ENCODE data around the gene COL4A4. TPM values are rescaled to one million over a fixed set of nuclear protein-coding genes. Genes with fewer than 3 reads are reported as not detected.

Gene COL4A4
- total and polyA plus RNA-seq, 2 donors (not counting 1 experiment from before 2014, with no cell fraction given) = 0.17 to 0.76 TPM

- H4K20me1 ChIP-seq (ENCODE audit: control insufficient read depth, extremely low read depth, insufficient read depth, low read length) = no peaks in the 10 kb centered on the region
- no peak overlapping the region for H3K4me2 ChIP-seq (ENCODE audit: extremely low read depth, insufficient read depth, low read length)
- H3K36me3 ChIP-seq (ENCODE audit: control insufficient read depth, insufficient read depth, low read length) = no peaks in the 10 kb centered on the region
- no peak overlapping the region for H3K4me3 ChIP-seq (replicated peaks in 1 of 4; ENCODE audit: control extremely low read depth in 1 of 4, insufficient read depth in 1 of 4, low read depth in 3 of 4, low read length in 4 of 4)
- no peaks in the 10 kb centered on the region for H3K27me3 ChIP-seq (ENCODE audit: control insufficient read depth, insufficient read depth, low read length)
- H3K4me1 ChIP-seq (ENCODE audit: control insufficient read depth, extremely low read depth, insufficient read depth, low read length) = no peaks in the 10 kb centered on the region
- DNase-seq (ENCODE audit: low read depth in 2 of 2) = no peak
- H3K79me2 ChIP-seq (ENCODE audit: control insufficient read depth, insufficient read depth, low read length) = no peaks in the 10 kb centered on the region
- no peak for TF ChIP-seq CTCF (conservative IDR thresholded peaks at IDR 0.05 in 1 of 2, IDR thresholded peaks at IDR 0.05 in 1 of 2; ENCODE audit: low read depth in 1 of 2, low read length in 2 of 2)
- H3K9me3 ChIP-seq (ENCODE audit: control insufficient read depth, insufficient read depth, low read depth, low read length) = no peaks in the 10 kb centered on the region
- no peak overlapping the region for H3K9ac ChIP-seq (ENCODE audit: insufficient read depth, low read length)
- H3K27ac ChIP-seq (ENCODE audit: insufficient read depth, low read length) = no peak overlapping the region
- no peak overlapping the region for H2AFZ ChIP-seq (ENCODE audit: low read length)
Measured at GRCh38 chr2:227153307-227153706, 10.7 kb downstream of the COL4A4 start.

GRCh38 chr2:227152093-227152766 lies 11.8 kb downstream of the COL4A4 start:
- Histone ChIP-seq H3K79me2 (ENCODE audit: control insufficient read depth, insufficient read depth, low read length) (no peaks in the 10 kb centered on the region), H3K27me3 (ENCODE audit: control insufficient read depth, insufficient read depth, low read length) (no peaks in the 10 kb centered on the region), H2AFZ (ENCODE audit: low read length) (no peak overlapping the region), H3K36me3 (ENCODE audit: control insufficient read depth, insufficient read depth, low read length) (no peaks in the 10 kb centered on the region), H4K20me1 (ENCODE audit: control insufficient read depth, extremely low read depth, insufficient read depth, low read length) (no peaks in the 10 kb centered on the region), H3K4me3 (replicated peaks in 1 of 4; ENCODE audit: control extremely low read depth in 1 of 4, insufficient read depth in 1 of 4, low read depth in 3 of 4, low read length in 4 of 4) (no peak overlapping the region), H3K27ac (ENCODE audit: insufficient read depth, low read length) (no peak overlapping the region), H3K4me2 (ENCODE audit: extremely low read depth, insufficient read depth, low read length) (no peak overlapping the region), H3K9me3 (ENCODE audit: control insufficient read depth, insufficient read depth, low read depth, low read length) (no peaks in the 10 kb centered on the region), H3K9ac (ENCODE audit: insufficient read depth, low read length) (no peak overlapping the region), H3K4me1 (ENCODE audit: control insufficient read depth, extremely low read depth, insufficient read depth, low read length) (no peaks in the 10 kb centered on the region)
- TF ChIP-seq CTCF (conservative IDR thresholded peaks at IDR 0.05 in 1 of 2, IDR thresholded peaks at IDR 0.05 in 1 of 2; ENCODE audit: low read depth in 1 of 2, low read length in 2 of 2) (no peak), EZH2 (IDR thresholded peaks at IDR 0.05; ENCODE audit: low read length, missing control alignments) (no peak)
- no peak for DNase-seq (ENCODE audit: low read depth in 2 of 2)

GRCh38 chr2:227150222-227150936 lies 13.6 kb downstream of the COL4A4 start:
- TF ChIP-seq CTCF (conservative IDR thresholded peaks at IDR 0.05 in 1 of 2, IDR thresholded peaks at IDR 0.05 in 1 of 2; ENCODE audit: low read depth in 1 of 2, low read length in 2 of 2) (no peak), EZH2 (IDR thresholded peaks at IDR 0.05; ENCODE audit: low read length, missing control alignments) (no peak)
- no peak overlapping the region for H3K4me3 ChIP-seq (replicated peaks in 1 of 4; ENCODE audit: control extremely low read depth in 1 of 4, insufficient read depth in 1 of 4, low read depth in 3 of 4, low read length in 4 of 4)
- H3K4me1 ChIP-seq (ENCODE audit: control insufficient read depth, extremely low read depth, insufficient read depth, low read length) = no peaks in the 10 kb centered on the region
- no peak overlapping the region for H3K4me2 ChIP-seq (ENCODE audit: extremely low read depth, insufficient read depth, low read length)
- no peak overlapping the region for H3K9ac ChIP-seq (ENCODE audit: insufficient read depth, low read length)
- H3K9me3 ChIP-seq (ENCODE audit: control insufficient read depth, insufficient read depth, low read depth, low read length) = no peaks in the 10 kb centered on the region
- no peaks in the 10 kb centered on the region for H3K27me3 ChIP-seq (ENCODE audit: control insufficient read depth, insufficient read depth, low read length)
- H3K27ac ChIP-seq (ENCODE audit: insufficient read depth, low read length) = no peak overlapping the region
- H3K79me2 ChIP-seq (ENCODE audit: control insufficient read depth, insufficient read depth, low read length) = no peaks in the 10 kb centered on the region
- no peak for DNase-seq (ENCODE audit: low read depth in 2 of 2)
- H4K20me1 ChIP-seq (ENCODE audit: control insufficient read depth, extremely low read depth, insufficient read depth, low read length) = no peaks in the 10 kb centered on the region
- no peaks in the 10 kb centered on the region for H3K36me3 ChIP-seq (ENCODE audit: control insufficient read depth, insufficient read depth, low read length)
- H2AFZ ChIP-seq (ENCODE audit: low read length) = no peak overlapping the region
